Fibroblast of mammary gland (primary cell): Measurements from ENCODE around the gene LTA.
"Not testable (repeated sequence)": the region's sequence is repeated elsewhere in the genome, so short reads cannot be mapped to it uniquely, and the experiment has no call there.

Experiments used
- DNase-seq: peaks from one replicate; pipeline ENCODE4 v3.0.0-alpha.2; 2010; ENCODE audit warnings: low read depth
- H3K4me3 ChIP-seq: 2 replicates; pipeline ENCODE4 v1.5.1; 2011; ENCODE audit warnings: low read depth, mild to moderate bottlenecking, low read length, moderate library complexity; ENCODE audit not compliant: control insufficient read depth
- CTCF ChIP-seq: conservative IDR thresholded peaks from 2 replicates; pipeline ENCODE4 v1.5.1; 2011; ENCODE audit warnings: low read depth, low read length, inconsistent platforms; ENCODE audit not compliant: control insufficient read depth, insufficient read depth

LTA gene

GRCh38 chr6:31587791-31588777, 16.0 kb downstream of the LTA start:
- no peak overlapping the region for H3K4me3 ChIP-seq
- no peak for DNase-seq
- TF ChIP-seq CTCF, result no peak

- H3K4me3 ChIP-seq, result no peak overlapping the region
- DNase-seq, result peak; percentile 25
- TF ChIP-seq CTCF, result no peak
These were observed 17.0 kb downstream of the LTA start for GRCh38 chr6:31588871-31589650.

- H3K4me3 ChIP-seq, DNase-seq: not testable (repeated sequence)
These were observed 18.6 kb downstream of the LTA start for GRCh38 chr6:31590691-31591090.

- DNase-seq, result no peak
- no peak overlapping the region for H3K4me3 ChIP-seq
- TF ChIP-seq CTCF, result no peak
These were observed 20.3 kb downstream of the LTA start for GRCh38 chr6:31592396-31592771.

DNA sequence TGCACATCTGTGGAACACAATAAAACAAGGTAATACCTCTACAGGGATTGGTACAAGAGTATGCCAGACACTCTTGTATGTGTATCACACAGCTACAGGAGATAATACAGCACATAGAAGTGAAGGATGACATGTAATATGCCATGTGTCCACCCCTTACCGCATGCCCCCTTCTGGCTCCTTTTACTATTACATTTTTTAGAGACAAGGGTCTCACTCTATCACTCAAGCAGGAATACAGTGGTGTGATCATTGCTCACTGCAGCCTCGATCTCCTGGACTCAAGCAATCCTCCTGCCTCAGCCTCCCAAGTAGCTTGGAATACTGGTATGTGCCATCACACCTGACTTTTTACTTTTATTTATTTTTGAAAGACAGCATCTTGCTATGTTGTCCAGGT, 24.9 kb downstream of the LTA start:
- TF ChIP-seq CTCF, result peak; percentile 50
- peak; percentile 38 for DNase-seq
- H3K4me3 ChIP-seq, result no peak overlapping the region

DNA sequence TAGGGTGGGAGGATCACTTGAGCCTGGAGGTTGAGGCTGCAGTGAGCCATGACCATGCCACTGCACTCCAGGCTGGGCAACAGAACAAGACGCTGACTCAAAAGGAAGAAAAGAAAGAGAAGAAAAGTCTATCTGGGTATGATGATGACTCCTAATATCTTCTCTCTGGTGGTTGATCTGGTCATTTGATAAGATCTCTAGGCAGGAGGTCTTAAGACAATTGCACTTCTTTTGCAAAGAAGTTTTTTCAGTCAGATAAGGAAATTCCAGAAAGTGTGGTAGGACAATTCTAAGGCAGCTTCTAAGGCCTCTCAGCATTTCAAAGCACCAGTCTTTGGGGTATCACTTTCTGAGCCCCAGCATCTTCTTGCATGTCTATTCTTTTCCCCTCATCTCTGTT, 35.2 kb downstream of the LTA start:
- no peak for DNase-seq
- H3K4me3 ChIP-seq, result no peak overlapping the region
- no peak for TF ChIP-seq CTCF

DNA sequence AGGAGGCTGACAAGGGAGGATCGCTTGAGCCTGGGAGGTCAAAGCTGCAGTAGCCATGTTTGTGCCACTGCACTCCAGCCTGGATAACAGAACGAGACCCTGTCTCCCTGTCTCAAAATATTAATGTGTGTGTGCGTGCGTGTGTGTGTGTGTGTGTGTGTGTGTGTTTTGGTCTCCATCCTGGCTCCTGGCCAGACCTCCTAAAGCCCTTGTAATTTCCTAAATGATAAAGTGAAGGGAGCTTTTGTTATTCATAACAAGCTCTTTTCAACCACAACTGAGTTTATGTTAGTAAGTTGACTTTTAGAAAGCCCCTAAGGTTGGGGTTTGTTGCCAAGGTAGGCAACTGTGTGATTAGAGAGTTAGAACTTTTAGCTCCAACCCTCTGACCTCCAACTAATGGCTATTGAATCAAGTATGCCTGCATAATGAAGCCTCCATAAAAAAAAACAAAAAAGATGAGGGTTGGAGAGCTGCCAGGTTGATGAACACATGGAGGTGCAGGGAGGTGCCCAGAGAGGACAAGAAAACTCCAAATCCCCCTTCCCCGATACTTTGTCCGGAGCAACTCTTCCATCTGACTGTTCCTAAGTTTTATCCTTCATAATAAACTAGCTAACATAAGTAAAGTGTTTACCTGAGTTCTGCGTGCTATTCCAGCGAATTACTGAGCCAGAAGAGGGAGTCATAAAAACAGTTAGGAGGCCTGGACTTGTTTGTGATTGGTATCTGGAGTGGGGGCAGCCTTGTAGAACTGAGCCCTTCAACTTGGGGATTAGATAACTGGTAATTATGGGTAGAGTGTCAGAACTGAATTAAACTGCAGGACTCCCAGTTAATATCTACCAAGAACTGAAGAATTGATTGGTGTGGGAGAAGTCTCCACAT, 37.7 kb downstream of the LTA start:
- no peak for DNase-seq
- no peak for TF ChIP-seq CTCF
- H3K4me3 ChIP-seq, result no peak overlapping the region
